Lower leg skin (tissue), 3 donors: ENCODE results near the gene ZNF350.
"Not testable (repeated sequence)": the region's sequence is repeated elsewhere in the genome, so short reads cannot be mapped to it uniquely, and the experiment has no call there.

Source experiments
- CTCF ChIP-seq, 3 donors: fragments of 450-650 bp; IDR thresholded peaks; one replicate each; pipeline ENCODE4 v1.5.1; 2016; ENCODE audit warnings: antibody characterized with exemption in 3 of 3, mild to moderate bottlenecking in 3 of 3, moderate library complexity in 2 of 3
- POLR2A ChIP-seq, 2 donors: fragments of 450-650 bp; IDR thresholded peaks; one replicate each; pipeline ENCODE4 v1.6.1; 2016 to 2017; ENCODE audit warnings: antibody characterized with exemption in 2 of 2, mild to moderate bottlenecking in 1 of 2, moderate library complexity in 1 of 2

DNA sequence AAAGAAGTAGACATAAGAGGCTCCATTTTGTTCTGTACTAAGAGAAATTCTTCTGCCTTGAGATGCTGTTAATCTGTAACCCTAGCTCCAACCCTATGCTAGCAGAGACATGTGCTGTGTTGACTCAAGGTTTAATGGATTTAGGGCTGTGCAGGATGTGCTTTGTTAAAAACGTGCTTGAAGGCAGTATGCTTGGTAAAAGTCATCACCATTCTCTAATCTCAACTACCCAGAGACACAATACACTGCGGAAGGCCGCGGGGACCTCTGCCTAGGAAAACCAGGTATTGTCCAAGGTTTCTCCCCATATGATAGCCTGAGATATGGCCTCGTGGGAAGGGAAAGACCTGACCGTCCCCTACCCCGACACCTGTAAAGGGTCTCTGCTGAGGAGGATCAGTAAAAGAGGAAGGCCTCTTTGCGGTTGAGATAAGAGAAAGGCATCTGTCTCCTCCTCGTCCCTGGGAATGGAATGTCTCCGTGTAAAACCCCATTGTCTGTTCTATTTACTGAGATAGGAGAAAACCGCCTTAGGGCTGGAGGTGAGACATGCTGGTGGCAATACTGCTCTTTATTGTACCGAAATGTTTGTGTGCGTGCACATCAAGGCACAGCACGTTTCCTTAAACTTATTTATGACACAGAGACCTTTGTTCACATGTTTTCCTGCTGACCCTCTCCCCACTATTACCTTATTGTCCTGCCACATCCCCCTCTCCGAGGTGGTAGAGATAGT, 39.8 kb upstream of the ZNF350 start:
- not testable (repeated sequence) for TF ChIP-seq CTCF, POLR2A (IDR thresholded peaks at IDR 0.05)
